ACC112 (cell line): ENCODE data around the gene AKAP13.
A peak's percentile ranks its signal among the peaks of the same experiment; 100 is the strongest.

ENCODE experiments used
- H2AFZ ChIP-seq: fragments of 200-600 bp; sonication (generic); one replicate; pipeline ENCODE4 v1.6.0; 2017; ENCODE audit warnings: antibody characterized with exemption, low read length; ENCODE audit not compliant: unreplicated experiment
- H3K27ac ChIP-seq: fragments of 200-600 bp; sonication (generic); 2 replicates; pipeline ENCODE4 v1.5.1; 2014; ENCODE audit warnings: low read depth, mild to moderate bottlenecking, antibody characterized with exemption, low read length, moderate library complexity
- H3K27me3 ChIP-seq: fragments of 200-600 bp; sonication (generic); 2 replicates; pipeline ENCODE4 v1.6.1; 2014; ENCODE audit warnings: mild to moderate bottlenecking, antibody characterized with exemption, low read length, moderate library complexity, mixed read lengths; ENCODE audit not compliant: insufficient read depth
- H3K36me3 ChIP-seq: fragments of 200-600 bp; sonication (generic); 2 replicates; pipeline ENCODE4 v1.6.1; 2016; ENCODE audit warnings: mild to moderate bottlenecking, antibody characterized with exemption, low read length, moderate library complexity, mixed read lengths; ENCODE audit not compliant: insufficient read depth
- H3K4me1 ChIP-seq: fragments of 200-600 bp; sonication (generic); one replicate; pipeline ENCODE4 v1.6.1; 2016; ENCODE audit warnings: low read length, mixed read lengths; ENCODE audit not compliant: insufficient read depth, unreplicated experiment, control insufficient read depth
- H3K4me3 ChIP-seq: fragments of 200-600 bp; sonication (generic); 2 replicates; pipeline ENCODE4 v1.5.1; 2014; ENCODE audit warnings: mild to moderate bottlenecking, low read depth, low read length
- H3K79me2 ChIP-seq: fragments of 200-600 bp; sonication (generic); one replicate; pipeline ENCODE4 v1.6.0; 2016; ENCODE audit warnings: low read length; ENCODE audit not compliant: control insufficient read depth, unreplicated experiment, insufficient read depth

The AKAP13 gene

DNA sequence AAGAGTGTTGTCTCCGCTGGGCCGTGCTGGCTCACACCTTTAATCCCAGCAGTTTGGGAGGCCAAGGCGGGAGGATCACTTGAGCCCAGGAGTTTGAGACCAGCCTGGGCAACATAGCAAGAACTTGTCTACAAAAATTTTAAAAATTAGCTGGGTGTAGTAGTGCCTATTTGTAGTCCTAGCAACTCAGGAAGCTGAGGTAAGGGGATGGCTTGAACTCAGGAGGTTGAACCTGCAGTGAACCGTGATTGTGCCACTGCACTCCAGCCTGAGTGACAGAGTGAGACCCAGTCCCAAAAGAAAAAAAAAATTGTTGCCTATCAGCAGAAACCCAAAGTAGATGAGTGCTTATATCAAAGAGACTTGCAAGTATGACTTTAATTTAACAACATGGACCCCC, 12.7 kb upstream of the AKAP13 start:
- Histone ChIP-seq H3K79me2 (no peaks in the 10 kb centered on the region), H2AFZ (no peak overlapping the region), H3K4me3 (no peak overlapping the region), H3K27ac (no peak overlapping the region), H3K27me3 (no peaks in the 10 kb centered on the region), H3K36me3 (no peaks in the 10 kb centered on the region), H3K4me1 (no peaks in the 10 kb centered on the region)

DNA sequence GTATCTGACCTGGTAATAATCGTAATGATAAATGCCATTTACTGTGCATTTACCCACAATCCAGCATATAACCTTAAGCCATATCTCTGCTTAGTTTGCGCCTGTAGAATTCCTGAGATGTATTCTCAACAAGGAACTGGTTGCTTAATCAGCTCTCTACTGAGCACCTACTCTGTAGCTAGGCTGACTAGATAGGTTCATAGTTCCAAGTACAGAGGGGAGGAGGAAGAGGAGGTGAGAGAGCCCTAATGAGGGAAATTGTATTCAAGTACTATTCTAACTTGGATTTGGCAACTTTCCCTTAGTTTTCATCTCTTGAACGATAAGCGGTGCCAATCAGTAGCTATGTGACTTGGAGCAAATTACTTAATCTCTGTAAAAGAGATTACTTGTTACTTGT, 5.6 kb upstream of the AKAP13 start:
- H2AFZ ChIP-seq, result no peak overlapping the region
- no peaks in the 10 kb centered on the region for H3K79me2 ChIP-seq
- H3K4me3 ChIP-seq, result no peak overlapping the region
- H3K4me1 ChIP-seq, result no peaks in the 10 kb centered on the region
- H3K27ac ChIP-seq, result no peak overlapping the region
- H3K27me3 ChIP-seq, result no peaks in the 10 kb centered on the region
- no peaks in the 10 kb centered on the region for H3K36me3 ChIP-seq

DNA sequence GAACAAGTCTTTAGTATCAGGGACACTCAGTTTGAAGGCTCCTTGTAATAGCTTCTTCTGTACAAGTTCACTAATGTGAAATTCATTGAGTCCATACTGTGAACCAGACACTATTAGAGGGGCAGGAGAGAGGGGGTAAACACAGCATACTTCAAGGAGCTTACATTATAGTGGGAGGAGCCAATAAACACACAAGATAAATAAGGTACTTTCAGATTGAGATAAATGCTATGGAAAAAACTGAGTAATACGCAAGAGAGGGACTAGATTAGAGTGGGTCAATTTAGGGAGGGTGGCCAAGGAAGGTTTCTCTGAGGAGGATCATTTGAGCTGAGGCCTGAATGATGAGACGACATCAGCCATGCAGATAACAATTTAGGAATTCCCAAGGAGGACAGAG, 3.1 kb upstream of the AKAP13 start:
- no peak overlapping the region for H3K4me3 ChIP-seq

DNA sequence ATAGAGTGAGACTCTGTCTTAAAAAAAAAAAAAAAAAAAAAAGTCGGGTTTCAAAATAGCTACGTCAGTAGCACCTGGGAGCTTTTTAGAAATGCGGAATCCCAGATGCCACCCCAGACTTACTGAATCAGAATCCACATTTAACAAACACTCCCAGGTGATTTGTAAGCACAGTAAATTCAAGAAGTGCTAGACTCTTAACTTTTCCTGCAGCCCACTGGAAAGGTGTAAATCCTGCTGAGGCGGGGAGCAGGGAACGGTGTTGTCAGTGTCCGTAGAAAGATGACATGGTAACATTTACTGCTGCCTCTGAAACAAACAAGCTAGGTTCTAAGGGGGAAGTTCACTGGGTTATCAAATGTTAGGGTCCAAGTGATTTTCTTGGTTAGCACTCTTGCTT, 2.4 kb upstream of the AKAP13 start:
- H3K36me3 ChIP-seq, result no peaks in the 10 kb centered on the region
- no peaks in the 10 kb centered on the region for H3K27me3 ChIP-seq
- H2AFZ ChIP-seq, result no peak overlapping the region
- H3K4me1 ChIP-seq, result peaks cover 8% of the 10 kb centered on the region
- H3K27ac ChIP-seq, result no peak overlapping the region
- H3K79me2 ChIP-seq, result peaks cover 21% of the 10 kb centered on the region
- no peak overlapping the region for H3K4me3 ChIP-seq

More for the DNA sequence above, 3.1 kb upstream of the AKAP13 start:
- peaks cover 14% of the 10 kb centered on the region for H3K79me2 ChIP-seq
- H3K27me3 ChIP-seq, result no peaks in the 10 kb centered on the region
- no peaks in the 10 kb centered on the region for H3K36me3 ChIP-seq
- no peak overlapping the region for H3K27ac ChIP-seq
- H2AFZ ChIP-seq, result no peak overlapping the region
- H3K4me1 ChIP-seq, result peaks cover under 1% of the 10 kb centered on the region

DNA sequence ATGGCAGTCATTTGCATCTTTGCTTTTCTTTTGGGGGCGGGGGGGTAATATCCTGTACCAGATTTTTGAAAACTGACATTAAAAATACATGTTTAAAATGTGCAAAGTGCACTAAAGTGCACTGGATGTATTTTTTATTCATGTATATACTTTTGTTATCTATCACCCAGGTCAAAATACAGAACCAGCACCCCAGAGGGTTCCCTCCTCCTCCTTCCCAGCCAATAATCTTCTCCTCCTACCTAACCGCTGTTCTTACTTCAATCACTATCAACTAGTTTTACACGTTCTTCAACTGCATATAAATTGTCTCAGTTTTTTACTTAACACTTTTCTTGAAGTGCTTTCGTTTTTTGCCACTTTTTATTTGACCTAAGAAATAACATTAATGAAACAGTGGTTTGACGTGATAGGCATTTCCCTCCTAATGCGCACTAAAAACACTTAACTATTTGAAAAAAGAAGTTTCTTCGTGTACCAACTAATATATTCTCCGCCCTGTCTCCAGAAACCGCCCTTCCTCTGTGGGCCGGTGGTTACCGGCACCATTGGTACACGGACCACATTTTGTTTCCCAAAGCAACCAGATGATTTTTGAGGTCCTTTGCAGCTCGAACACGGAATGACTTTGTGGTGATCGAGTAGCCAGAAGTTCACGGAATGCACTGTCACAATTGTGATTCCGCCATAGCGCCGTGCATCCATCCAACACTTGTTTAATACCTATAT, 836 bp upstream of the AKAP13 start:
- peak overlapping the region; percentile 70 for H3K4me3 ChIP-seq
- peaks cover 18% of the 10 kb centered on the region for H3K4me1 ChIP-seq
- no peaks in the 10 kb centered on the region for H3K27me3 ChIP-seq
- peaks cover 37% of the 10 kb centered on the region for H3K79me2 ChIP-seq
- peak overlapping the region; percentile 26 for H2AFZ ChIP-seq
- H3K36me3 ChIP-seq, result no peaks in the 10 kb centered on the region
- H3K27ac ChIP-seq, result peak overlapping the region; percentile 48

DNA sequence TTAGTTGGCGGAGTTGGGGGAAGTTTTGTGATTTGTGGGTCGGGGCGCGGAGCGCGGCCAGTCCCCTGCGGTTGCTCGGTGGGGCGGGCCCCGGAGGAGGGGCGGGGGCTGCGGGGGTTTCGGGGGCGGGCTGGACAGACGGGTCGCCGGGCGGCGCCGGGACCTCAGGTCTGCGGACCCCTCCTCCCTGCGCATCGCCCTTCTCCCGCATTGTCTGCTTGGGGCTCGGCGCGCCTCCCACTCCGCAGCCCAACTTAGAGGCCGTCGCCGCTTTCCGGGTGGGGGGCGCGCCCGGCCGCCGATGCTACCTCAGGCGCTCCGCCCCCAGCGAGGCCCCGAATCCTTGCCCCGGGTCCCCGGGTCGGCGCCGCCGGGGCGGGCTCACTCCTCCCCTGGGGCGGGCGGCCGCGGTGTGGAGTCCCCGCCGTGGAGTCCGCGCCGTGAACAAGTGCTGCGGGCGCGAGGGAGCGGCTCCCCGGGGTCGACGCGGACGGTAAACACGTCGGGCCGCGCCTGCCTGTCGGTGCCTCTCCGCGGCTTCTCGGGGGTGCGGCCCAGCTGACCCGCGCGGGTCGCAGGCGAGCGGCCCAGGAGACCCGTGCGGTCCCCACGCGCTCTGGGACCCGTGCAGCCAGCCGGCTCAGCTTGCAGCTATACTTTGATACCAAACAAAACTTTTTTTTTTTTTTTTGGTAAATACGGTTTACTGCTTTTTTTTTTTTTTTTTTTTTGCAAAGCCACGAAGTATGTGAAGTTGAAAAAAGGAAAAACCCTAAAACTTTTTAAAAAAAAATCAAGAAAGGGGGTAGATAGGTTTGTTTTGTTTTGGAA, 624 bp downstream of the AKAP13 start:
- Histone ChIP-seq H2AFZ (peak overlapping the region; percentile 29), H3K27me3 (no peaks in the 10 kb centered on the region), H3K36me3 (no peaks in the 10 kb centered on the region), H3K4me3 (peak overlapping the region; percentile 80), H3K27ac (peak overlapping the region; percentile 61; the same call in 1 of the 2 replicates), H3K4me1 (peaks cover 18% of the 10 kb centered on the region), H3K79me2 (peaks cover 51% of the 10 kb centered on the region)

DNA sequence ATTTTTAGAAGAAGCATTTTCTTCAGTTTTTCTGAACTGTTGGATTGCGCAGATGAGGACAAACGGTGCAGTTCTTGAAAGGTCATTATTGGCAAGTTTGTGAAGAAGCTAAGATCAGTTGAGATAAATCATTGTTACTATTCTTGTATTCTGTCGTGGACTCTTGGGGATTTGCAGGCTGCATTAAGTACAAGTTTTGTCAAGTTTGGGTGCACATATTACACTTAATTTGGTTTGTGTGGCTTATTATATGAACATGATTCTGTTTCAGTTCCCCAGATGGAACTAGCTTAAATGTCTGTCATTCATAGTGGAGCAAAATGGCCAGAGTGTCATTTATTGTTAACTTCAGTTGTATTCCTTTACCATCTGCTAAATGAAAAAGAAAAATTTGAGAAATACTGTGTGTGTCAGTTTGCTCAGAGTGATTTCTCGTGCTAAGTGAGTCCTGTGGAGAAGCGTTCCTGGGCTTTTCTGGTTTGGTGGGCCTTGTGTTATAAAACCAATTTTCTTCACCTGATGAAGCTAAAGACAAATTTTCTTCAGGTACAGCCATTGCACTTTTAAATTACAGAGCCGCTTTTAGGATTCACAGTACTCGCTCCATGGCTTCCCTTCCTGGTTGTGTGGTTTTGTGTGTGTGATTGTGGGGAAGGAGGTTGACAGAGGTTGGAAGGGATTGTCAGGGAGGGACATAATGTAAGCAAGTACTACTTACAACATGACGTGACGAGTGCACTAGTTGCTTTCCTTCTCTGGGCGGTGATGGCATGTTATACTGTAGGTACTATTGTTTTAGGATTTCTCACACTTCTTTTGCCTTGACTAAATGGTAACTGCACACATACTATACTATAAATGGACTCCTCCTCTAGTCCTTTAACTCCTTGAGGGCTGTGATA, 1.7 kb downstream of the AKAP13 start:
- Histone ChIP-seq H3K79me2 (peaks cover 61% of the 10 kb centered on the region), H2AFZ (no peak overlapping the region), H3K27me3 (no peaks in the 10 kb centered on the region), H3K36me3 (no peaks in the 10 kb centered on the region), H3K4me1 (peaks cover 18% of the 10 kb centered on the region), H3K27ac (no peak overlapping the region), H3K4me3 (peak overlapping the region; percentile 80)

DNA sequence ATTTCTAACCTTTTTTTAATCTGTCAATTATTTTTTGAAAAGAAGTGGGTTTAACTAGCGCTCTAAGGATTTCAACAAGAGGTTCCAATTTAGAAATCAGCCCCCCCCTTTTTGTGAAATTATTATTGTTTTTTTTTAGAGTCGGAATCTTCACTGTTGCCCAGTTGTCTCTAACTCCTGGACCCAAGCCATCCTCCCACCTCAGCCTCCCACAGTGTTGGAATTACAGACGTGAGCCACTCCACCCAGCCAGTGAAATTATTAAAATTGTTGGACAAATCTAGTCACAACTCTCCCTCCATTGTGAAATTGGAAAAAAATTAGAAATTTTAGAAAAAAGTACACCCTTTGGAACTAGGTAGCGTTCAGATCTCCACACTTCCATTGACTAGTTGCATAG, 2.5 kb downstream of the AKAP13 start:
- H3K36me3 ChIP-seq, result no peaks in the 10 kb centered on the region
- no peaks in the 10 kb centered on the region for H3K27me3 ChIP-seq
- H3K4me1 ChIP-seq, result peaks cover 18% of the 10 kb centered on the region
- no peak overlapping the region for H2AFZ ChIP-seq
- 0 out of 2 replicates have a peak overlapping the region, but pooled peaks have one; percentile 3 for H3K4me3 ChIP-seq
- H3K27ac ChIP-seq, result no peak overlapping the region
- H3K79me2 ChIP-seq, result peaks cover 70% of the 10 kb centered on the region

DNA sequence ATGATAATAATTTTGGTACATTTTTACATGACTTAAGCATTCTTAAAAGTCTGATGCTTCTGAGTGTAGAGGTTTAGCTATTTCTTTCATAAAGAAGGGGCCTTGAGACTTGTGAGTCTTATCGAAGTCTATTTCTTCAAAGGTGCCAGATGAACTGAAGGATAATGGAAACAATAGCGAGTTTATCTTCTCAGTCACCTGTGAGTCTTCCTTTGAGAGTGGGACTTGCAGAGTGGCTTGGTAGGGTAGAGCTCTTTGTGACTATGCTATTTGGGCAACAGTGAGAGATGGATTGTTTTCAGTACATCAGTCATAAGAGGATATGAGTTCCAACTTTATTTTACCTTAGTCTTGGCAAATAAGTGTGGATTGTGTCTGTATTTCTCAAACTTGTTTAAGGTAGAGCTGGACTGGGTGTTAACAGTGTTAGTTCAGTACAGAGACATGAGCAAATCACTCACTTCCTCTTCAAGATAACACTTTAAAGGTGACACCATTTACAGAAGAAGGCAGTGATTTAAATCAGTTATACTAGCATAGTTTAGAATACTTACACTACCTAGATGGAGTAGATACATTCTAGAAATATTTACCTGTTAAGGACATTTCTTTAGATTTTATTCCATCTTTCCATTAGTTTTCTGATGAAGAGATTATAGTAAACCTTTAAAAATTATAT, 3.2 kb downstream of the AKAP13 start:
- H3K27me3 ChIP-seq, result no peaks in the 10 kb centered on the region
- peaks cover 76% of the 10 kb centered on the region for H3K79me2 ChIP-seq
- H3K36me3 ChIP-seq, result no peaks in the 10 kb centered on the region
- no peak overlapping the region for H2AFZ ChIP-seq
- 0 out of 2 replicates have a peak overlapping the region, but pooled peaks have one; percentile 3 for H3K4me3 ChIP-seq
- H3K27ac ChIP-seq, result no peak overlapping the region
- H3K4me1 ChIP-seq, result peaks cover 18% of the 10 kb centered on the region

DNA sequence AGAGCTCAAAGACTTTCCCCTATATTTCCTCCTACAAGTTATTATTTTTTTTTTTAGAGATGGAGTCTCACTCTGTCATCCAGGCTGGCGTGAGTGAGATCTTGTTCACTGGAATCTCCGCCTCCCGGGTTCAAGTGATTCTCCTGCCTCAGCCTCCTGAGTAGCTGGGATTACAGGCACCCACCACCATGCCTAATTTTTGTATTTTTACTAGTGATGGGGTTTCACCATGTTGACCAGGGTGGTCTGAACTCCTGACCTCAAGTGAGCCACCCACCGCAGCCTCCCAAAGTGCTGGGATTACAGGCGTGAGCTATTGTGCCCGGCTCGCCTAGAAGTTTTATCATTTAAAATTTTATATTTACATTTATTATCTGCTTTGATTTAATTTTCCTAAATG, 5.9 kb downstream of the AKAP13 start:
- H3K4me3 ChIP-seq, result no peak overlapping the region
- no peak overlapping the region for H3K27ac ChIP-seq
- no peak overlapping the region for H2AFZ ChIP-seq
- H3K79me2 ChIP-seq, result peaks cover 98% of the 10 kb centered on the region
- no peaks in the 10 kb centered on the region for H3K36me3 ChIP-seq
- H3K27me3 ChIP-seq, result no peaks in the 10 kb centered on the region
- H3K4me1 ChIP-seq, result peaks cover 18% of the 10 kb centered on the region
